Caco-2 (cell line): ENCODE measurements around the gene LRRC1. TPM values are rescaled to one million over a fixed set of nuclear protein-coding genes. Genes with fewer than 3 reads are reported as not detected.

Experiments
- BruUV-seq: library from RNA; stranded (reverse); fragments of 400-500 nt; replicated peaks from 2 replicates; lab custom pipeline; 2021; lab: Mats Ljungman, UMichigan
- CTCF ChIA-PET: fragments of 300-600 bp; sonication (Branson Sonifier 250); formaldehyde crosslinking; loops from one replicate; lab custom pipeline; 2022; ENCODE audit warnings: antibody characterized with exemption; lab: Charles Lee
- POLR2A ChIA-PET: fragments of 300-600 bp; sonication (Branson Sonifier 250); formaldehyde crosslinking; loops from one replicate; lab custom pipeline; 2022; ENCODE audit warnings: antibody characterized with exemption; lab: Charles Lee
- DNase-seq, 2 experiments: peaks; one replicate each; pipeline versions ENCODE4 v3.0.0 to v3.0.0-alpha.2; 2020 to 2022
- H3K27me3 ChIP-seq: replicated peaks from 2 replicates; pipeline ENCODE4 v1.6.0; 2011; ENCODE audit warnings: low read length; ENCODE audit not compliant: control insufficient read depth, insufficient read depth
- H3K36me3 ChIP-seq: 2 replicates; pipeline ENCODE4 v1.5.1; 2011; ENCODE audit warnings: low read length; ENCODE audit not compliant: control insufficient read depth, insufficient read depth
- H3K4me1 ChIP-seq: fragments of 250-450 bp; sonication (Bioruptor Pico); 2 replicates; pipeline ENCODE4 v1.5.1; 2020; ENCODE audit warnings: mild to moderate bottlenecking
- H3K4me3 ChIP-seq: 2 replicates; pipeline ENCODE4 v1.5.1; 2011; ENCODE audit warnings: low read depth, mild to moderate bottlenecking, control low read depth, low read length
- H3K9me3 ChIP-seq: fragments of 250-450 bp; sonication (Bioruptor Pico); 2 replicates; pipeline ENCODE4 v1.5.1; 2020; ENCODE audit warnings: mild to moderate bottlenecking, moderate library complexity
- H3K27ac Mint-ChIP-seq: one replicate; pipeline ENCODE4 v1.8.0; 2022; ENCODE audit warnings: mixed read lengths; ENCODE audit not compliant: unreplicated experiment
- H3K27me3 Mint-ChIP-seq: one replicate; pipeline ENCODE4 v1.8.0; 2022; ENCODE audit warnings: mixed read lengths; ENCODE audit not compliant: insufficient read depth, unreplicated experiment
- H3K36me3 Mint-ChIP-seq: one replicate; pipeline ENCODE4 v1.8.0; 2022; ENCODE audit warnings: mild to moderate bottlenecking, mixed read lengths; ENCODE audit not compliant: insufficient read depth, unreplicated experiment
- H3K4me1 Mint-ChIP-seq: one replicate; pipeline ENCODE4 v1.8.0; 2022; ENCODE audit warnings: low read depth, mixed read lengths; ENCODE audit not compliant: unreplicated experiment
- H3K4me3 Mint-ChIP-seq: one replicate; pipeline ENCODE4 v1.8.0; 2022; ENCODE audit warnings: mild to moderate bottlenecking, moderate library complexity, mixed read lengths; ENCODE audit not compliant: unreplicated experiment
- H3K9me3 Mint-ChIP-seq: one replicate; pipeline ENCODE4 v1.8.0; 2022; ENCODE audit warnings: mixed read lengths; ENCODE audit not compliant: unreplicated experiment
- intact Hi-C: fragments of 100-400 bp; cut with micrococcal nuclease; formaldehyde crosslinking; loops from one replicate; pipeline ENCODE4 v1.10.0; 2022; ENCODE audit not compliant: unreplicated experiment
- total RNA-seq: library from RNA; stranded (reverse); gene quantifications from 2 replicates; pipeline ENCODE4 v1.2.3, GENCODE V29; 2022
- TF ChIP-seq, protein P1 (sequence below), 2 experiments: fragments of 200-600 bp in 1 of 2; IDR thresholded peaks; 1 replicate in 1 of 2; 2 replicates in 1 of 2; pipeline versions ENCODE4 v1.5.1 to v1.8.0; 2011 to 2022; ENCODE audit warnings: antibody characterized with exemption in 1 of 2, control low read depth in 1 of 2, inconsistent platforms in 1 of 2, low read depth in 1 of 2, low read length in 1 of 2, mild to moderate bottlenecking in 1 of 2, moderate library complexity in 1 of 2; ENCODE audit not compliant: insufficient read depth in 1 of 2, severe bottlenecking in 1 of 2, unreplicated experiment in 1 of 2

The LRRC1 gene
- total RNA-seq, 1 experiment from 2014 or later: 60.8 TPM

DNA sequence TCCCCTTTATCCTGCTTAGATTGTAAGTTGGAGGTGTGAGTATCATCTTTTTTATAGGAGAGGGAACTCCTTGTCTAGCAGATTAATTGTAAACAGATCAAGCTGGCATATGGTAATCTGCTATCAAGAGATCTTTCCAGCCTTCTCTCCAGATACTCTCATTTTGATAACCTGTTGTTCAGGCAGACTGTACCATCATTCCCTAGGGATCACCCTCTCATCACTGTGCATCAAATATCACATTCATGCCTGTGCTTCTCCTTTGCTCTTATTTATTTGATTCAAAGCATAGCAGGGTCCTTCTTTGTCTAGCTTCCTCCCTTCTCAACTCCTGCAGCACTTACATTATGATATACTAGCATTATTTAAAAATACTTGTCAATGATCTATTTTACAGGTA, 73.8 kb downstream of the LRRC1 start:
- CTCF ChIA-PET: no interaction called here
- H3K27me3 ChIP-seq: no peaks in the 10 kb centered on the region
- H3K4me3 ChIP-seq: no peak overlapping the region
- POLR2A ChIA-PET: no interaction called here
- peak overlapping the region; percentile 48 for H3K27ac Mint-ChIP-seq
- peaks cover 9% of the 10 kb centered on the region for H3K9me3 Mint-ChIP-seq
- H3K36me3 ChIP-seq: no peaks in the 10 kb centered on the region
- H3K4me1 ChIP-seq: peaks cover 5% of the 10 kb centered on the region; the same call in 1 of the 2 replicates
- H3K9me3 ChIP-seq: no peaks in the 10 kb centered on the region; the same call in 1 of the 2 replicates
- no peak overlapping the region for H3K4me3 Mint-ChIP-seq
- intact Hi-C loops: no loop called here
- no peaks in the 10 kb centered on the region for H3K27me3 Mint-ChIP-seq
- no peak for DNase-seq
- TF ChIP-seq, protein P1, sequence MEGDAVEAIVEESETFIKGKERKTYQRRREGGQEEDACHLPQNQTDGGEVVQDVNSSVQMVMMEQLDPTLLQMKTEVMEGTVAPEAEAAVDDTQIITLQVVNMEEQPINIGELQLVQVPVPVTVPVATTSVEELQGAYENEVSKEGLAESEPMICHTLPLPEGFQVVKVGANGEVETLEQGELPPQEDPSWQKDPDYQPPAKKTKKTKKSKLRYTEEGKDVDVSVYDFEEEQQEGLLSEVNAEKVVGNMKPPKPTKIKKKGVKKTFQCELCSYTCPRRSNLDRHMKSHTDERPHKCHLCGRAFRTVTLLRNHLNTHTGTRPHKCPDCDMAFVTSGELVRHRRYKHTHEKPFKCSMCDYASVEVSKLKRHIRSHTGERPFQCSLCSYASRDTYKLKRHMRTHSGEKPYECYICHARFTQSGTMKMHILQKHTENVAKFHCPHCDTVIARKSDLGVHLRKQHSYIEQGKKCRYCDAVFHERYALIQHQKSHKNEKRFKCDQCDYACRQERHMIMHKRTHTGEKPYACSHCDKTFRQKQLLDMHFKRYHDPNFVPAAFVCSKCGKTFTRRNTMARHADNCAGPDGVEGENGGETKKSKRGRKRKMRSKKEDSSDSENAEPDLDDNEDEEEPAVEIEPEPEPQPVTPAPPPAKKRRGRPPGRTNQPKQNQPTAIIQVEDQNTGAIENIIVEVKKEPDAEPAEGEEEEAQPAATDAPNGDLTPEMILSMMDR (IDR thresholded peaks at IDR 0.05; ENCODE audit: insufficient read depth in 1 of 2, low read depth in 1 of 2, low read length in 1 of 2, severe bottlenecking in 1 of 2, unreplicated experiment in 1 of 2): no peak
- BruUV-seq: no TSS peak
- peaks cover 18% of the 10 kb centered on the region for H3K36me3 Mint-ChIP-seq
- peaks cover 30% of the 10 kb centered on the region for H3K4me1 Mint-ChIP-seq

DNA sequence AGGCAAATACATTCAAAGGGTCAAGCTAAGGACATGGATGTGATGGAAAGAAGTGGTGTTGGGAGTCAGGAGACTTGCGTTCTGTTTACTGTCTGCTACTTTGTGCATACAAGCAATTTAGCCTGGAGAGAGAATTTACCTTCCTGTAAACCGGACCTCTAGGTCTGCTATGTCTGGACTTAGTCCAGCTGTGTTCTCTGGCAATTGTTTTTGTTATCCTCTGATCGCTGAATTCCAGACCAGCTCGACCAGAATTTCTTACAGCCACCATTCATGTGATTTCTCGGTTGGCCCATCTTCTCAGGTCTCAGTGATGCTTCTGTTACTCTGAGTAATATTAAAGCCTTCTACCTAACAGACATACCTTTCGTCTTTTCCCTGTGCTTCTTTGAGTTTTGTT, 75.2 kb downstream of the LRRC1 start:
- CTCF ChIA-PET: no interaction called here

DNA sequence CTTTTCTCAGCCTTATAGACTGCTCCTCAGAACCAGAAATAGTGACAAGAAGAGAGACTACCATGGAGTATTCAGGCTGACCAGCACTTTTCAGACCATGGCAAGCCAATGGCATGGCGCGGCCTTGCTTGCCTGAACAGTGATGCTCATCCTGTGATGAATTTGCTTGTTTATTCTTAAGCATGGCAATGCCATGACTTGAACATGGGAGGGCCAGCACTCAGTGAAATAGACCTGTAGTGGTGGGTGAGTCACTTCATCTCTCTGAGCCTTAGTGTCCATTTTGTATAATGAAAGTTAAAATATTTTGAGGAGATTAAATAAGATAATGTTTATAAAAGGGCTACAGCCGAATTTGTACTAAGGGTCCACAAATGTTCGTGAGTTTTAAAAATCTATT, 79.1 kb downstream of the LRRC1 start:
- no peaks in the 10 kb centered on the region for H3K27me3 ChIP-seq
- intact Hi-C loops: no loop called here
- ChIA-PET CTCF (no interaction called here), POLR2A (no interaction called here)
- H3K9me3 Mint-ChIP-seq: peaks cover 20% of the 10 kb centered on the region
- H3K4me1 Mint-ChIP-seq: peaks cover 22% of the 10 kb centered on the region
- H3K27ac Mint-ChIP-seq: no peak overlapping the region
- DNase-seq: no peak
- H3K4me3 ChIP-seq: no peak overlapping the region
- H3K9me3 ChIP-seq: peaks cover 4% of the 10 kb centered on the region
- H3K27me3 Mint-ChIP-seq: no peaks in the 10 kb centered on the region
- peaks cover 32% of the 10 kb centered on the region for H3K36me3 Mint-ChIP-seq
- H3K36me3 ChIP-seq: no peaks in the 10 kb centered on the region; the same call in 1 of the 2 replicates
- BruUV-seq: no TSS peak
- no peak overlapping the region for H3K4me3 Mint-ChIP-seq
- TF ChIP-seq, protein P1 (IDR thresholded peaks at IDR 0.05; ENCODE audit: insufficient read depth in 1 of 2, low read depth in 1 of 2, low read length in 1 of 2, severe bottlenecking in 1 of 2, unreplicated experiment in 1 of 2): no peak
- H3K4me1 ChIP-seq: peaks cover 15% of the 10 kb centered on the region

More for the DNA sequence above, 75.2 kb downstream of the LRRC1 start:
- Histone ChIP-seq H3K36me3 (no peaks in the 10 kb centered on the region), H3K9me3 (no peaks in the 10 kb centered on the region; the same call in 1 of the 2 replicates), H3K4me1 (peaks cover 5% of the 10 kb centered on the region; the same call in 1 of the 2 replicates), H3K4me3 (no peak overlapping the region), H3K27me3 (no peaks in the 10 kb centered on the region)
- intact Hi-C loops: no loop called here
- Mint-ChIP-seq H3K36me3 (peaks cover 13% of the 10 kb centered on the region), H3K4me3 (no peak overlapping the region), H3K27me3 (no peaks in the 10 kb centered on the region), H3K9me3 (no peaks in the 10 kb centered on the region), H3K27ac (no peak overlapping the region), H3K4me1 (peaks cover 21% of the 10 kb centered on the region)
- POLR2A ChIA-PET: no interaction called here
- DNase-seq: no peak
- no TSS peak for BruUV-seq
- TF ChIP-seq, protein P1 (IDR thresholded peaks at IDR 0.05; ENCODE audit: insufficient read depth in 1 of 2, low read depth in 1 of 2, low read length in 1 of 2, severe bottlenecking in 1 of 2, unreplicated experiment in 1 of 2): no peak
